ENCODE measurements around the gene UBASH3A.

Gene UBASH3A

GRCh38 chr21:42403611-42404231, at the start of gene UBASH3A:
Gene UBASH3A, plus strand, starts transcription at chr21:42403902. Its CDS starts 44 bp downstream, at chr21:42403946.
- no peak for DNase-seq

GRCh38 chr21:42356046-42356445, 47.7 kb upstream of the UBASH3A start:
- DNase-seq = no peak

- no peak for DNase-seq
Measured at GRCh38 chr21:42356650-42357049, 47.1 kb upstream of the UBASH3A start.

GRCh38 chr21:42357307-42357706, 46.4 kb upstream of the UBASH3A start:
- DNase-seq = no peak

GRCh38 chr21:42358261-42358660, 45.4 kb upstream of the UBASH3A start:
- DNase-seq = no peak

GRCh38 chr21:42358937-42359336, 44.8 kb upstream of the UBASH3A start:
- no peak for DNase-seq

GRCh38 chr21:42360317-42360716, 43.4 kb upstream of the UBASH3A start:
- no peak for DNase-seq

- DNase-seq = no peak
Measured at GRCh38 chr21:42361286-42361685, 42.4 kb upstream of the UBASH3A start.

- DNase-seq = no peak
Measured at GRCh38 chr21:42362198-42362597, 41.5 kb upstream of the UBASH3A start.

GRCh38 chr21:42362700-42363099, 41.0 kb upstream of the UBASH3A start:
- no peak for DNase-seq

GRCh38 chr21:42363312-42363711, 40.4 kb upstream of the UBASH3A start:
- no peak for DNase-seq

- no peak for DNase-seq
Measured at GRCh38 chr21:42364304-42364865, 39.3 kb upstream of the UBASH3A start.

GRCh38 chr21:42365770-42366169, 37.9 kb upstream of the UBASH3A start:
- no peak for DNase-seq

- no peak for DNase-seq
Measured at GRCh38 chr21:42366292-42367010, 37.3 kb upstream of the UBASH3A start, which contains the start of gene TFF1. Gene TFF1, minus strand, starts transcription at chr21:42366535. Its CDS starts 40 bp downstream, at chr21:42366495.

GRCh38 chr21:42367367-42368165, 36.1 kb upstream of the UBASH3A start:
- no peak for DNase-seq

GRCh38 chr21:42369821-42370220, 33.9 kb upstream of the UBASH3A start:
- no peak for DNase-seq

GRCh38 chr21:42370894-42371654, 32.6 kb upstream of the UBASH3A start:
- no peak for DNase-seq

GRCh38 chr21:42373196-42373907, 30.4 kb upstream of the UBASH3A start:
- DNase-seq = no peak

- DNase-seq = no peak
Measured at GRCh38 chr21:42373908-42374455, 29.7 kb upstream of the UBASH3A start.

GRCh38 chr21:42374457-42374856, 29.2 kb upstream of the UBASH3A start:
- DNase-seq = no peak

- DNase-seq = no peak
Measured at GRCh38 chr21:42374864-42375499, 28.7 kb upstream of the UBASH3A start.
